HEK293T (cell line): ENCODE measurements around the gene AASDHPPT.

ENCODE experiments used
- ARNT ChIP-seq: fragments of 450-650 bp; IDR thresholded peaks from 2 replicates; pipeline ENCODE4 v1.6.1; 2017; ENCODE audit warnings: mild to moderate bottlenecking
- BHLHE40 ChIP-seq: fragments of 450-650 bp; IDR thresholded peaks from 2 replicates; pipeline ENCODE4 v1.6.1; 2016; ENCODE audit warnings: mild to moderate bottlenecking, moderate library complexity, borderline replicate concordance
- ELF4 ChIP-seq: fragments of 450-650 bp; IDR thresholded peaks from 2 replicates; pipeline ENCODE4 v1.6.1; 2017; ENCODE audit warnings: antibody characterized with exemption
- FOXA1 ChIP-seq: fragments of 450-650 bp; IDR thresholded peaks from 2 replicates; pipeline ENCODE4 v1.6.1; 2016; ENCODE audit warnings: mild to moderate bottlenecking
- FOXM1 ChIP-seq: fragments of 450-650 bp; IDR thresholded peaks from 2 replicates; pipeline ENCODE4 v1.6.1; 2017; ENCODE audit warnings: mild to moderate bottlenecking, borderline replicate concordance
- L3MBTL2 ChIP-seq: fragments of 450-650 bp; conservative IDR thresholded peaks from 2 replicates; pipeline ENCODE4 v1.6.1; 2016; ENCODE audit warnings: mild to moderate bottlenecking
- LEF1 ChIP-seq: fragments of 450-650 bp; IDR thresholded peaks from 2 replicates; pipeline ENCODE4 v1.6.1; 2017; ENCODE audit warnings: mild to moderate bottlenecking, borderline replicate concordance
- NFRKB ChIP-seq: fragments of 450-650 bp; IDR thresholded peaks from 2 replicates; pipeline ENCODE4 v1.6.1; 2016; ENCODE audit warnings: mild to moderate bottlenecking, moderate library complexity
- PKNOX1 ChIP-seq: fragments of 450-650 bp; IDR thresholded peaks from 2 replicates; pipeline ENCODE4 v1.6.1; 2016
- SP1 ChIP-seq: fragments of 450-650 bp; IDR thresholded peaks from 2 replicates; pipeline ENCODE4 v1.6.1; 2017
- TARDBP ChIP-seq: fragments of 450-650 bp; IDR thresholded peaks from 2 replicates; pipeline ENCODE4 v1.6.1; 2016
- ZNF384 ChIP-seq: fragments of 450-650 bp; IDR thresholded peaks from 2 replicates; pipeline ENCODE4 v1.6.1; 2016

- TF ChIP-seq PKNOX1 (no peak), TARDBP (no peak), ZNF384 (no peak), ELF4 (no peak), SP1 (no peak), ARNT (no peak), BHLHE40 (no peak), FOXA1 (no peak), FOXM1 (no peak), LEF1 (no peak), NFRKB (no peak), L3MBTL2 (no peak)
These were observed 46.2 kb upstream of the AASDHPPT start for GRCh38 chr11:106031202-106031810.
